GM12891 (cell line): ENCODE measurements around the gene ZNF337.

ENCODE experiments used
- PAX5 ChIP-seq: IDR thresholded peaks from 2 replicates; pipeline ENCODE4 v1.6.1; 2011; ENCODE audit warnings: low read length, moderate library complexity, mild to moderate bottlenecking; ENCODE audit not compliant: insufficient read depth, severe bottlenecking
- POLR2A ChIP-seq: IDR thresholded peaks from 2 replicates; pipeline ENCODE4 v1.6.1; 2011; ENCODE audit warnings: low read depth, low read length, control low read depth
- POLR2AphosphoS5 ChIP-seq: IDR thresholded peaks from 2 replicates; pipeline ENCODE4 v1.6.1; 2011; ENCODE audit warnings: low read depth, low read length, control low read depth
- POU2F2 ChIP-seq: IDR thresholded peaks from 2 replicates; pipeline ENCODE4 v1.6.1; 2011; ENCODE audit warnings: low read depth, mild to moderate bottlenecking, control low read depth, low read length, moderate library complexity
- SPI1 ChIP-seq: IDR thresholded peaks from 2 replicates; pipeline ENCODE4 v1.6.1; 2011; ENCODE audit warnings: low read depth, low read length, control low read depth
- TAF1 ChIP-seq: IDR thresholded peaks from 2 replicates; pipeline ENCODE4 v1.6.1; 2011; ENCODE audit warnings: low read depth, low read length, control low read depth

DNA sequence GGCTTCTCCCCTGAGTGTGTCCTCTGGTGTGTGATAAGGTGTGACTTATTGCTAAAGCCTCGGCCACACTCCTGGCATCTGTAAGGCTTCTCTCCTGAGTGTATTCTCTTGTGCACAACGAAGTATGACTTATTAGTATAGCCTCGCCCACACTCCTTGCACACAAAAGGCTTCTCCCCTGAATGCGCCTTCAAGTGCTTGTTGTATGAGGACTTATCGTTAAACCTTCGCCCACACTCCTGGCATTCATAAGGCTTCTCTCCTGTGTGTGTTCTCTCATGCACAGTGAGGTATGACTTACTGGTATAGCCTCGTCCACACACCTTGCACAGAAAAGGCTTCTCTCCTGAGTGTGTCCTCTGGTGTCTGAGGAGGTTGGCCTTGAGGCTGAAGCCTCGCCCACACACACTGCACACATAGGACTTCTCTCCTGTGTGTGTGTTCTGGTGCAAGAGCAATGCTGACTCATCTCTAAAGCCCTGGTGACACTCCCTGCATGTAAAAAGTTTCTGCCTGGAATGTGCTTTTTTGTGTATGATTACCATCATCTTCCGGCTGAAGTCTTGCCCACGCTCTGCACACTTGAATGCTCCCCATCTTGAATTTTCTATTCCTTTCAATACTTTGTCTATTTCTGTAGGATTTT lies 20.4 kb downstream of the ZNF337 start:
- TF ChIP-seq POLR2A (no peak), POLR2AphosphoS5 (no peak), SPI1 (no peak), TAF1 (no peak), PAX5 (no peak), POU2F2 (no peak)
